Colonic mucosa (tissue), 4 donors: ENCODE results near the gene ACAP3. TPM values are rescaled to one million over a fixed set of nuclear protein-coding genes. Genes with fewer than 3 reads are reported as not detected.
A peak's percentile ranks its signal among the peaks of the same experiment; 100 is the strongest.

Source experiments
- DNase-seq: peaks from one replicate; pipeline ENCODE4 v3.0.0-alpha.2; 2020
- H3K27ac ChIP-seq: fragments of 200-600 bp; one replicate; pipeline ENCODE4 v1.8.0; 2021
- H3K27me3 ChIP-seq: fragments of 200-600 bp; one replicate; pipeline ENCODE4 v1.8.0; 2021
- H3K36me3 ChIP-seq: fragments of 200-600 bp; one replicate; pipeline ENCODE4 v1.8.0; 2021
- H3K4me1 ChIP-seq: fragments of 200-600 bp; one replicate; pipeline ENCODE4 v1.8.0; 2021; ENCODE audit warnings: mild to moderate bottlenecking
- H3K4me3 ChIP-seq: fragments of 200-600 bp; one replicate; pipeline ENCODE4 v1.8.0; 2021
- H3K9ac ChIP-seq, 2 donors: one replicate each; pipeline ENCODE4 v1.7.0; 2013; ENCODE audit warnings: control low read depth in 2 of 2, low read depth in 2 of 2, low read length in 2 of 2
- H3K9me3 ChIP-seq: fragments of 200-600 bp; one replicate; pipeline ENCODE4 v1.8.0; 2021
- intact Hi-C: fragments of 100-400 bp; cut with DNase I; formaldehyde crosslinking; loops from one replicate; pipeline ENCODE4 v1.14.1; 2022
- total RNA-seq, 2 donors: library from RNA; stranded (reverse); fragmentation: NEBNext Ultra II Directional in 1 of 2; extraction: Animal tissue kit (Norgen Biotek cat#: 25700) in 1 of 2; gene quantifications; one replicate each; pipeline ENCODE4 v1.2.1, GENCODE V29; 2021
- TF ChIP-seq, protein P1 (sequence below): fragments of 200-600 bp; IDR thresholded peaks from one replicate; pipeline ENCODE4 v1.8.0; 2022; ENCODE audit warnings: antibody characterized with exemption, mild to moderate bottlenecking
- donor health status: healthy.
- donor health status: DM: no; HTN: no; CAD: no.
- donor health status: DM: no; HTN: no; CAD: no.

The ACAP3 gene
- total RNA-seq, 2 donors from 2014 or later, result 34.1 to 68.1 TPM

- Histone ChIP-seq H3K9me3 (no peaks in the 10 kb centered on the region), H3K4me3 (no peak overlapping the region), H3K4me1 (no peaks in the 10 kb centered on the region), H3K27me3 (no peaks in the 10 kb centered on the region), H3K27ac (no peak overlapping the region), H3K9ac (no peak overlapping the region), H3K36me3 (no peaks in the 10 kb centered on the region)
- peak; percentile 72 for DNase-seq
- TF ChIP-seq, protein P1, sequence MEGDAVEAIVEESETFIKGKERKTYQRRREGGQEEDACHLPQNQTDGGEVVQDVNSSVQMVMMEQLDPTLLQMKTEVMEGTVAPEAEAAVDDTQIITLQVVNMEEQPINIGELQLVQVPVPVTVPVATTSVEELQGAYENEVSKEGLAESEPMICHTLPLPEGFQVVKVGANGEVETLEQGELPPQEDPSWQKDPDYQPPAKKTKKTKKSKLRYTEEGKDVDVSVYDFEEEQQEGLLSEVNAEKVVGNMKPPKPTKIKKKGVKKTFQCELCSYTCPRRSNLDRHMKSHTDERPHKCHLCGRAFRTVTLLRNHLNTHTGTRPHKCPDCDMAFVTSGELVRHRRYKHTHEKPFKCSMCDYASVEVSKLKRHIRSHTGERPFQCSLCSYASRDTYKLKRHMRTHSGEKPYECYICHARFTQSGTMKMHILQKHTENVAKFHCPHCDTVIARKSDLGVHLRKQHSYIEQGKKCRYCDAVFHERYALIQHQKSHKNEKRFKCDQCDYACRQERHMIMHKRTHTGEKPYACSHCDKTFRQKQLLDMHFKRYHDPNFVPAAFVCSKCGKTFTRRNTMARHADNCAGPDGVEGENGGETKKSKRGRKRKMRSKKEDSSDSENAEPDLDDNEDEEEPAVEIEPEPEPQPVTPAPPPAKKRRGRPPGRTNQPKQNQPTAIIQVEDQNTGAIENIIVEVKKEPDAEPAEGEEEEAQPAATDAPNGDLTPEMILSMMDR, result no peak
- intact Hi-C loops, result no loop called here
These were observed 30.0 kb upstream of the ACAP3 start for GRCh38 chr1:1337793-1338147.

DNA sequence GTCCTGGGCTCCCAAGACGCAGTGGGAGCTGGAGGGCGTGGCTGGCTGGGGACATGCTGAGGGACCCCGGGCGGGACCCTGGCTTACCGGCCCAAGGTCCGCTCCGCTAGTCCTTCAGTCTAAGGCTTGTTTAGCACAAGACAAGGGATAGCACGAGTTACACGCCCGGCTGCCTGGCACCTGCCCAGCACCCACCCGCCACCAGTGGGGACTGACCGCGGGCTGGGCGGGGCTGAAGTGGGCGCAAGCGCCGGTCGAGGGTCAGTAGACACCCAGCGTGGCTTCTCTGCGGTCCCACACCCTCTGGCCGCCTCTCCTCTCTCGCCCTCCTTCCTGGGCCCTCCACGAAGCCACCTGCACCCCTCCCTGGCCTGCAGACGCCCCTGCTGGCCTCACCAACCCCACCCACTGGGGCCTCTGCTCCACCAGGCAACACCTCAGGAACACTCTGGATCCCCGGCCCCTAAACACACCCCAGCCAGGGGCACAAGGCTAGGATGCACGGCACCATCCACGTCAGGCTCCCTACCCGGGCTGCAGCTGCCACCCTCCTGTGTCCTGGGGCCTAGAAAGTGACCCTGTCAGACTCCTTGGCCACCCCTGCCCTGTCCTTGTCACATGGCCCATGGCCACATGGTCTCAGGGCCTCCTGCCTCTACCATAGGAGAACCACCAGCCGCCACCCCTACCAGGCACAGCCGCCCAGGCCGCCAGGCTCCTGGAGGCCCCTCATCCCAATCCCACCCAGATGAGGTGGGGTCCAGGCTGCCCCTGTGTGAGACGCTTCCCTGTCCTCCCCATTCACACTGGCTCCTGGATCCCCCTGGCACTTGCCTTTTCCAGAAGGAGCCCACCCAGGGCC is 29.4 kb upstream of the ACAP3 start:
- Histone ChIP-seq H3K4me1 (no peaks in the 10 kb centered on the region), H3K9ac (no peak overlapping the region), H3K27ac (no peak overlapping the region), H3K9me3 (no peaks in the 10 kb centered on the region), H3K27me3 (no peaks in the 10 kb centered on the region), H3K4me3 (no peak overlapping the region), H3K36me3 (no peaks in the 10 kb centered on the region)
- DNase-seq, result no peak
- intact Hi-C loops, result no loop called here
- TF ChIP-seq, protein P1, result no peak

DNA sequence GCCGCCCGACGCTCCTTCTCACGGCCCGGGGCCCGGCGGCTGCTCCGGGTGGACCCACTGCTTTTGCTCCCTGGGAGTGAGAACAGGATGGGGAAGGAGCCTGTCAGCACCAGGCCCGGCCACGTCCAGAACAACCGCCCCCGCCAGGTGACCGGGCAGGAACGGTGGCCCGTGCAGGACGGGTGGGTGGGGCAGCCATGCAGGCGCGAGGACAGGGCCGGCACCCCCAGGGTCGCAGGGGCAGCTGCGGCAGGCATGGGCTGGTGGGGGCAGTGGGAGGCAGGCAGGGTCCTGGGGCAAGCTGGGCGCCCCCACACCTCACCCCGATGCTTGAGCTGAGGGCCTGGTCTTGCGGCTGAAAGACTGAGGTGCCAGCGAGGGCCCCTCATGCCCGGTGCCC is 28.7 kb upstream of the ACAP3 start:
- H3K4me3 ChIP-seq, result no peak overlapping the region
- intact Hi-C loops, result no loop called here
- H3K9me3 ChIP-seq, result no peaks in the 10 kb centered on the region
- no peaks in the 10 kb centered on the region for H3K4me1 ChIP-seq
- no peak overlapping the region for H3K27ac ChIP-seq
- TF ChIP-seq, protein P1, result no peak
- no peaks in the 10 kb centered on the region for H3K36me3 ChIP-seq
- no peak overlapping the region for H3K9ac ChIP-seq
- H3K27me3 ChIP-seq, result no peaks in the 10 kb centered on the region
- no peak for DNase-seq

- no peak for DNase-seq
- no peaks in the 10 kb centered on the region for H3K36me3 ChIP-seq
- H3K4me1 ChIP-seq, result no peaks in the 10 kb centered on the region
- H3K9me3 ChIP-seq, result no peaks in the 10 kb centered on the region
- H3K4me3 ChIP-seq, result no peak overlapping the region
- intact Hi-C loops, result no loop called here
- TF ChIP-seq, protein P1, result no peak
- H3K27me3 ChIP-seq, result no peaks in the 10 kb centered on the region
- H3K9ac ChIP-seq, result no peak overlapping the region
- no peak overlapping the region for H3K27ac ChIP-seq
These were observed 28.1 kb upstream of the ACAP3 start for GRCh38 chr1:1335792-1336248.

- Histone ChIP-seq H3K27ac (no peak overlapping the region), H3K4me1 (no peaks in the 10 kb centered on the region), H3K9me3 (no peaks in the 10 kb centered on the region), H3K4me3 (no peak overlapping the region), H3K27me3 (no peaks in the 10 kb centered on the region), H3K9ac (no peak overlapping the region), H3K36me3 (no peaks in the 10 kb centered on the region)
- intact Hi-C loops, result no loop called here
- no peak for DNase-seq
- TF ChIP-seq, protein P1, result no peak
These were observed 27.6 kb upstream of the ACAP3 start for GRCh38 chr1:1335283-1335682.
